CD4-positive, alpha-beta memory T cell (primary cell): ENCODE results near the gene CLSTN2. TPM values are rescaled to one million over a fixed set of nuclear protein-coding genes. Genes with fewer than 3 reads are reported as not detected.

ENCODE experiments used
- CTCF ChIA-PET: fragments of 350-600 bp; sonication (Branson Sonifier 250); formaldehyde crosslinking; loops from one replicate; lab custom pipeline; 2021; ENCODE audit warnings: inconsistent platforms; ENCODE audit not compliant: partially characterized antibody; lab: Charles Lee
- POLR2A ChIA-PET: fragments of 350-600 bp; sonication (Branson Sonifier 250); formaldehyde crosslinking; loops from one replicate; lab custom pipeline; 2021; ENCODE audit not compliant: partially characterized antibody; lab: Charles Lee
- DNase-seq, 5 donors: peaks; one replicate each; pipeline versions ENCODE4 v3.0.0 to v3.0.0-alpha.2; 2020 to 2022; ENCODE audit warnings: mixed read lengths in 1 of 5
- H3K27ac ChIP-seq: one replicate; pipeline ENCODE4 v1.7.0; 2013; ENCODE audit warnings: low read depth, low read length
- H3K27me3 ChIP-seq: 2 replicates; pipeline ENCODE4 v1.7.0; 2013; ENCODE audit warnings: mild to moderate bottlenecking, low read length, moderate library complexity; ENCODE audit not compliant: insufficient read depth
- H3K36me3 ChIP-seq: 2 replicates; pipeline ENCODE4 v1.7.0; 2013; ENCODE audit warnings: mild to moderate bottlenecking, low read length, moderate library complexity; ENCODE audit not compliant: insufficient read depth
- H3K4me1 ChIP-seq: 2 replicates; pipeline ENCODE4 v1.7.0; 2013; ENCODE audit warnings: mild to moderate bottlenecking, low read length, moderate library complexity; ENCODE audit not compliant: insufficient read depth
- H3K4me3 ChIP-seq, 2 donors: one replicate each; pipeline ENCODE4 v1.7.0; 2013; ENCODE audit warnings: low read length in 2 of 2, mild to moderate bottlenecking in 1 of 2
- H3K9me3 ChIP-seq, 2 donors: one replicate each; pipeline ENCODE4 v1.7.0; 2013; ENCODE audit warnings: low read length in 2 of 2, control low read depth in 1 of 2; ENCODE audit not compliant: control insufficient read depth in 1 of 2
- H3K27ac Mint-ChIP-seq, 7 donors: one replicate each; pipeline ENCODE4 v1.8.0; 2020 to 2021; ENCODE audit warnings: mixed read lengths in 7 of 7, mild to moderate bottlenecking in 6 of 7, inconsistent platforms in 3 of 7, moderate library complexity in 3 of 7
- H3K27me3 Mint-ChIP-seq, 2 donors: one replicate each; pipeline ENCODE4 v1.8.0; 2020 to 2021; ENCODE audit warnings: mixed read lengths in 2 of 2
- H3K36me3 Mint-ChIP-seq, 2 donors: one replicate each; pipeline ENCODE4 v1.8.0; 2020 to 2021; ENCODE audit warnings: mixed read lengths in 2 of 2, inconsistent platforms in 1 of 2, mild to moderate bottlenecking in 1 of 2
- H3K4me1 Mint-ChIP-seq, 4 donors: one replicate each; pipeline ENCODE4 v1.8.0; 2020 to 2021; ENCODE audit warnings: mixed read lengths in 4 of 4, mild to moderate bottlenecking in 1 of 4
- H3K4me3 Mint-ChIP-seq, 8 donors: one replicate each; pipeline ENCODE4 v1.8.0; 2020 to 2021; ENCODE audit warnings: mixed read lengths in 8 of 8, mild to moderate bottlenecking in 7 of 8, moderate library complexity in 6 of 8, inconsistent platforms in 3 of 8
- H3K9me3 Mint-ChIP-seq, 8 donors: one replicate each; pipeline ENCODE4 v1.8.0; 2020 to 2021; ENCODE audit warnings: mixed read lengths in 8 of 8, mild to moderate bottlenecking in 5 of 8, inconsistent platforms in 3 of 8, moderate library complexity in 1 of 8
- intact Hi-C: fragments of 100-400 bp; cut with micrococcal nuclease; formaldehyde crosslinking; loops from one replicate; pipeline ENCODE4 v1.15.1; 2023
- polyA plus RNA-seq, 2 donors: library from polyadenylated mRNA; unstranded; fragments of 300-500 nt; fragmentation: Illumina TruSeq; gene quantifications; one replicate each; pipeline ENCODE4 v1.2.3, GENCODE V29; 2021
- total RNA-seq, 2 experiments: library from RNA; stranded (reverse); gene quantifications; one replicate each; pipeline ENCODE4 v1.2.3, GENCODE V29; 2021

CLSTN2 gene
- total and polyA plus RNA-seq, 4 experiments from 2014 or later, result not detected

GRCh38 chr3:140455521-140456214 is 520.7 kb downstream of the CLSTN2 start:
- H3K4me1 Mint-ChIP-seq, result no peaks in the 10 kb centered on the region
- H3K9me3 Mint-ChIP-seq, result no peaks in the 10 kb centered on the region
- Histone ChIP-seq H3K36me3 (no peaks in the 10 kb centered on the region), H3K4me3 (no peak overlapping the region), H3K4me1 (no peaks in the 10 kb centered on the region), H3K9me3 (no peaks in the 10 kb centered on the region), H3K27ac (no peak overlapping the region), H3K27me3 (no peaks in the 10 kb centered on the region)
- H3K27ac Mint-ChIP-seq, result no peak overlapping the region
- no peak for DNase-seq
- ChIA-PET POLR2A (no interaction called here), CTCF (no interaction called here)
- H3K36me3 Mint-ChIP-seq, result no peaks in the 10 kb centered on the region
- intact Hi-C loops, result no loop called here
- H3K27me3 Mint-ChIP-seq, result no peaks in the 10 kb centered on the region
- no peak overlapping the region for H3K4me3 Mint-ChIP-seq

- Mint-ChIP-seq H3K36me3 (no peaks in the 10 kb centered on the region), H3K27ac (no peak overlapping the region), H3K27me3 (no peaks in the 10 kb centered on the region), H3K4me3 (no peak overlapping the region), H3K9me3 (no peaks in the 10 kb centered on the region), H3K4me1 (no peaks in the 10 kb centered on the region)
- Histone ChIP-seq H3K9me3 (no peaks in the 10 kb centered on the region), H3K27ac (no peak overlapping the region), H3K27me3 (no peaks in the 10 kb centered on the region), H3K4me3 (no peak overlapping the region), H3K4me1 (no peaks in the 10 kb centered on the region), H3K36me3 (no peaks in the 10 kb centered on the region)
- ChIA-PET POLR2A (no interaction called here), CTCF (no interaction called here)
- intact Hi-C loops, result no loop called here
- DNase-seq, result no peak
Measured at GRCh38 chr3:140456974-140457373, 522.0 kb downstream of the CLSTN2 start.

GRCh38 chr3:140459462-140459861 is 524.5 kb downstream of the CLSTN2 start:
- no peaks in the 10 kb centered on the region for H3K4me1 ChIP-seq
- POLR2A ChIA-PET, result interaction anchor here (0.5 kb wide), 1 partner anchor 1660 kb away, joined by 3 read pairs; no protein-coding TSS in a partner anchor
- no peaks in the 10 kb centered on the region for H3K36me3 ChIP-seq
- no peak overlapping the region for H3K27ac ChIP-seq
- H3K9me3 Mint-ChIP-seq, result no peaks in the 10 kb centered on the region
- intact Hi-C loops, result no loop called here
- H3K9me3 ChIP-seq, result no peaks in the 10 kb centered on the region
- no peaks in the 10 kb centered on the region for H3K27me3 ChIP-seq
- no peaks in the 10 kb centered on the region for H3K36me3 Mint-ChIP-seq
- CTCF ChIA-PET, result no interaction called here
- DNase-seq, result no peak
- no peak overlapping the region for H3K4me3 ChIP-seq
- no peak overlapping the region for H3K27ac Mint-ChIP-seq
- no peaks in the 10 kb centered on the region for H3K27me3 Mint-ChIP-seq
- no peak overlapping the region for H3K4me3 Mint-ChIP-seq
- no peaks in the 10 kb centered on the region for H3K4me1 Mint-ChIP-seq

GRCh38 chr3:140461250-140461649 is 526.3 kb downstream of the CLSTN2 start:
- H3K4me1 ChIP-seq, result no peaks in the 10 kb centered on the region
- H3K27me3 ChIP-seq, result no peaks in the 10 kb centered on the region
- Mint-ChIP-seq H3K27ac (no peak overlapping the region), H3K4me3 (no peak overlapping the region), H3K9me3 (no peaks in the 10 kb centered on the region), H3K27me3 (no peaks in the 10 kb centered on the region), H3K4me1 (no peaks in the 10 kb centered on the region), H3K36me3 (no peaks in the 10 kb centered on the region)
- intact Hi-C loops, result no loop called here
- no peak overlapping the region for H3K27ac ChIP-seq
- no peaks in the 10 kb centered on the region for H3K36me3 ChIP-seq
- no peaks in the 10 kb centered on the region for H3K9me3 ChIP-seq
- no peak overlapping the region for H3K4me3 ChIP-seq
- DNase-seq, result no peak
- CTCF ChIA-PET, result no interaction called here
- POLR2A ChIA-PET, result no interaction called here

- Mint-ChIP-seq H3K36me3 (no peaks in the 10 kb centered on the region), H3K9me3 (peaks cover 0 to 2% (median 0%) of the 10 kb centered on the region in 8 donors), H3K4me3 (no peak overlapping the region), H3K27ac (no peak overlapping the region), H3K27me3 (no peaks in the 10 kb centered on the region), H3K4me1 (no peaks in the 10 kb centered on the region)
- no peaks in the 10 kb centered on the region for H3K36me3 ChIP-seq
- H3K4me3 ChIP-seq, result no peak overlapping the region
- ChIA-PET POLR2A (no interaction called here), CTCF (no interaction called here)
- no peak overlapping the region for H3K27ac ChIP-seq
- no peaks in the 10 kb centered on the region for H3K9me3 ChIP-seq
- no peaks in the 10 kb centered on the region for H3K4me1 ChIP-seq
- intact Hi-C loops, result no loop called here
- H3K27me3 ChIP-seq, result no peaks in the 10 kb centered on the region
- DNase-seq, result no peak
Measured at GRCh38 chr3:140463355-140463754, 528.4 kb downstream of the CLSTN2 start.

- Mint-ChIP-seq H3K27me3 (no peaks in the 10 kb centered on the region), H3K27ac (no peak overlapping the region), H3K9me3 (peaks cover 0 to 2% (median 0%) of the 10 kb centered on the region in 8 donors), H3K4me3 (no peak overlapping the region), H3K4me1 (no peaks in the 10 kb centered on the region), H3K36me3 (no peaks in the 10 kb centered on the region)
- Histone ChIP-seq H3K4me1 (no peaks in the 10 kb centered on the region), H3K36me3 (no peaks in the 10 kb centered on the region), H3K27me3 (no peaks in the 10 kb centered on the region), H3K4me3 (no peak overlapping the region), H3K9me3 (no peaks in the 10 kb centered on the region), H3K27ac (no peak overlapping the region)
- intact Hi-C loops, result no loop called here
- ChIA-PET POLR2A (no interaction called here), CTCF (no interaction called here)
- DNase-seq, result no peak
Measured at GRCh38 chr3:140465988-140466387, 531.0 kb downstream of the CLSTN2 start.

GRCh38 chr3:140466535-140466934 is 531.5 kb downstream of the CLSTN2 start:
- no peak overlapping the region for H3K27ac ChIP-seq
- H3K27ac Mint-ChIP-seq, result no peak overlapping the region
- ChIA-PET POLR2A (no interaction called here), CTCF (no interaction called here)
- no peaks in the 10 kb centered on the region for H3K9me3 ChIP-seq
- DNase-seq, result no peak
- H3K4me1 ChIP-seq, result no peaks in the 10 kb centered on the region
- no peak overlapping the region for H3K4me3 Mint-ChIP-seq
- H3K9me3 Mint-ChIP-seq, result peaks cover 0 to 2% (median 0%) of the 10 kb centered on the region in 8 donors
- H3K36me3 ChIP-seq, result no peaks in the 10 kb centered on the region
- intact Hi-C loops, result no loop called here
- H3K36me3 Mint-ChIP-seq, result no peaks in the 10 kb centered on the region
- H3K27me3 ChIP-seq, result no peaks in the 10 kb centered on the region
- H3K27me3 Mint-ChIP-seq, result no peaks in the 10 kb centered on the region
- H3K4me1 Mint-ChIP-seq, result no peaks in the 10 kb centered on the region
- H3K4me3 ChIP-seq, result no peak overlapping the region
